HG03432 (cell line): ENCODE data around the gene ADAM19.

Source experiments
- ATAC-seq: cut with Tn5 transposase; IDR thresholded peaks from one replicate; pipeline ENCODE4 v1.9.1; 2021; ENCODE audit warnings: mild to moderate bottlenecking, moderate library complexity; ENCODE audit not compliant: unreplicated experiment

The ADAM19 gene

DNA sequence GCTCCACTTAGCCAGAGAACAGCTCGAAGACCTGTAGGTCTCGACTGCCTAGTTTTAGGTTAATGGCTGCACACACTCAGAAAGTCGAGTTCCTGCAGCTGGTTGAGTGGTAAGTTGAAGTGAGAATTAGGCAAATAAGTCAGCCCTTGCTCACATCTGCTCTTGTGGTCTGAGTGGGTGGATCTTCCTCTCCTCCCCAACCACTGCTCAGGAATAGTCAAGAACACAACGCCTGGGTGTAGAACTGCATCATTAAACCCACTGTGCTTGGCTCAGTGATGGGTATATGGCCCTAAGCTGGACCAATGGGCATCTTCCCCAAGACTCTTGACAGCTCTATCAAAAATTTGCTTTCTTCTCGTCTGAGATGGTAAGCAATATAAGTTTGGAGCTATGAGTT, 20.9 kb upstream of the ADAM19 start:
- ATAC-seq, result peak; percentile 77

- no peak for ATAC-seq
Observed at GRCh38 chr5:157594675-157595459, 19.3 kb upstream of the ADAM19 start.

- no peak for ATAC-seq
Observed at GRCh38 chr5:157594257-157594656, 18.7 kb upstream of the ADAM19 start.

DNA sequence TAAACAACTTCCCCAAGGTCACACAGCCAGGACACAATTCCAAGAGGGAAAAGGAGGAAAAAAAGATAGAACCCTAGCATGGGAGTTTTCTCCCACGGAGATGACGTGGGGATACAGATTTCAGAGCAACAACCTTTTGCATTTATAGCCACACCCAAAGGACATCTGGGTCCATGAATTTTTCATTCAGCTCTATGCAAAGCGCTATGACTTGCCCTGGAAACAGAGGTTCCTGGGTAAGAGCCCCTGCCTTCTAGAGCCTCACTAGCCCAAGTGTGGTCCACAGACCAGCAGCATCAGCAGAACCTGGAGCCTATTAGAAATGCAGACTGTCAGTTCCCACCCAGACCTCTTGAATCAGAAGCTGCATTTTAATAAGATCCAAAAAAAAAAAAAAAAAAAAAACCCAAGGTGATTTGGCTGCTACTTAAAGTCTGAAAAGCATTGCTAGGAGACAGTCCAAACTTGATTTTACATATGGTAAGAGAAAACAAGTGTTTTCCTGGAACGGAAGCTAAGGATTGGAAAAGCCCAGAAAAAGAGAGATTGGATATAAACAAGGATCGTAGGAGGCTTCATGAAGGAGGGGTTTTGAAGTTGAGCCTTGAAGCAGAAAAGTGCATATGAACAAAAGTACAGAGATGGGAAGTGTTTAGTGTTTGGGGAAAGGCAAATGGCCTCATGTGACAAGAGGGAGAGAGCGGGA, 17.6 kb upstream of the ADAM19 start:
- ATAC-seq, result no peak

DNA sequence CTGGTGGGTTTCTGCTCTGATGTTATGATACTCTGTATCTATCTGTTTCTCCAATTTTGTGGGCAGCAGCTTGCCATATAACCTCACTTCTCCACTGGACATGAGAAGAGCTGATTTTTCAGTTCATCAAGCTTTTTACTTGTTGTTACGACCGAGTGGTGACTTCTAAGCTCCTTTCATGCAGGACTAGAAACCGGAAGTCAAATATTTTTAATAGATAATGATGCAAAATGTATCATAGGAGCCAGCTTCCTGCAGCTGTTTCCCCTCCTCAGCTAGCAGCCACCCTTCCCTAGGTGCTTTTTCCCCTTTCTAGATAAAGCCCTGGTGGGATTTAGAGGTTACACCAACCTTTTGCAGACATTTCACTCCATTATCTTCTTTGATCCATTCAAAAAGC, 17.0 kb upstream of the ADAM19 start:
- no peak for ATAC-seq

DNA sequence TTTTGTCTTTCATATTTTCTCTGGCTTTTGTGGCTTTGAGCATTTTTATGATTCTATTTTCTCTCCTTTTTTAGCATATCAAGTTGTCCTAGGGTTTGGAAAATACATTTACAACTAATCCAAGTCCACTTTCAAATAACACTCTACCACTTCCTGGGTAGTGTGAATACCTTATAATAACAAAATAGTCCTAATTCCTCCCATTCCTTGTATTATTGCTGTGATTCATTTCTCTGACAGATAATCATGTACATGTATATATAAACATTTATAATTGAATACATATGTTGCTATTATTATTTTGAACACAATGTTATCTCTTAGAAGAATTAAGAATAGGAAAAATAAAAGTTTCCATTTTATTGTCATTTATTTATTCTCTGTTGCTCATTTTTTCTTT, 14.9 kb upstream of the ADAM19 start:
- no peak for ATAC-seq

DNA sequence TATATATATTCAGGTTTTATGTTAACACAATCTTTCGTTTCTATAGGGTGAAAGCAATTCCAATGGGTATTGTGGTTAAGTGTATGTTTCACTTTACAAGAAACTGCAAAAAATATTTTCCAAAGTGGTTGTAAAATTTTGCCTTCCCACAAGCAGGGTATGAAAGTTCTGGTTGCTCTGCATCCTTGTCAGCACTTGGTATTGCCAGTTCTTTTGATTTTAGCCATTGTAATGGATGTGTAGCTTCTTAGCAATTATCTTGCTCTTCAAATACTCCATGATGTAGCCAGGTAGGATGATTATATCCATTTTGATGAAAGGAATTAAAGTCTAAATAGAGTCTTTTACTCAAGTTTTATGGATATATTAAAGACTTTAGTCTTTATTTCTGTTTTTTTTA, 9.1 kb upstream of the ADAM19 start:
- ATAC-seq, result no peak

- ATAC-seq, result peak; percentile 76
Observed at GRCh38 chr5:157582731-157583620, 7.4 kb upstream of the ADAM19 start.

- no peak for ATAC-seq
Observed at GRCh38 chr5:157581901-157582300, 6.3 kb upstream of the ADAM19 start.

DNA sequence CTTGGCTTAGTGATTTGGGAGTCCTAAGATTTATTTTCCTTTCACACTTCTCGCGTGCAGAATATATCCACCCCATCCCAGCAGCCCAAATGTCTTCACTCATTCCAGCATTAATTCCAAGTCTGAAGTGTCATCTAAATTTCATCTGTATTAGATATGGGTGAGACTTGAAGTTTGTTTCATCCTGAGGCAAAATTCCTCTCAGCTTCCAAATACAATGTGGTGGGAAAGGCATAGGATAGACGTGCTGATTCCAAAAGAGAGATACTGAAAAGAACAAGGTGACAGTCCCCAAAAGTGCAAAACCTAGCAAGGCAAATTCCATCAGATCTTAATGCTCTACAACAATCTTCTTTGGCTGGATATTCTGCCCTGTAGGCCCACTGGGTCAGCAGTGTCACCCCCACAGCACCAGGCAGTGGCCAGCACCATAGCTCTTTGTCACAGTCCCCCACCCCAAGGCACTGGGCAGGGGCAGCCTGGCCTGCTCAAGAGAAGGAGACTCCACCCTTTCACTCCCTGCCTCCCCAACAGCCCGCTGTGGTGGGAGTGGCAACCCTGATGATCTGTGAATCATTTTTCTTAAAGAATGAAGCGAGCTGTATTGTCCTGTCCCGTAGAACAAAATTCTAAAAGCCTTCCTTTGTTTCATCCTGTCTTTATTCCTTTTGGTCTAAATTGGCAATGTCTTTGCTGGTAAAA, 2.7 kb upstream of the ADAM19 start:
- ATAC-seq, result no peak

- no peak for ATAC-seq
Observed at GRCh38 chr5:157576678-157577077, 1.1 kb upstream of the ADAM19 start.

GRCh38 chr5:157574456-157575380, 857 bp downstream of the ADAM19 start:
- ATAC-seq, result peak; percentile 16

DNA sequence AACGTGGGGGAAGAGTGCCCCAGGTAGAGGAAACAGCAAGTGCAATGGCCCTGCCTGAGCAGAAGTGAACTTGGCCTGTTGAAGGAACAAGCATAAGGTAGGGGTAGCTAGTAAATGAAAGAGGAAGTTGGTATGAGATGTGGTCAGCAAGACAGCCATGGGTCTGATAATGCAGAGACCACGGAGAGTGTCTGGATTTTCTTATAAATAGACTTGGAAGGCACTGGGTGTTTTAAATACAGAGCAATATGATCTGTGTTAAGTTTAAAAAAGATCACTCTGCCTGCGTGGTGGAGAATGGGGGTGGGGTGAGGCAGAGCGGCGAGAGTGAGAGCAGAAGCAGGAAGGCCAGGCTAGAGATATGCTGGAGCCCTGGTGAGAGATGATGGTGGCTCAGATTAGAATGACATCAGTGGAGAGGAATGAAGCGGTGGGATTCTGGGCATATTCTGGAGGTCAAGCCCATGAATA, 4.2 kb downstream of the ADAM19 start:
- peak; percentile 90 for ATAC-seq

DNA sequence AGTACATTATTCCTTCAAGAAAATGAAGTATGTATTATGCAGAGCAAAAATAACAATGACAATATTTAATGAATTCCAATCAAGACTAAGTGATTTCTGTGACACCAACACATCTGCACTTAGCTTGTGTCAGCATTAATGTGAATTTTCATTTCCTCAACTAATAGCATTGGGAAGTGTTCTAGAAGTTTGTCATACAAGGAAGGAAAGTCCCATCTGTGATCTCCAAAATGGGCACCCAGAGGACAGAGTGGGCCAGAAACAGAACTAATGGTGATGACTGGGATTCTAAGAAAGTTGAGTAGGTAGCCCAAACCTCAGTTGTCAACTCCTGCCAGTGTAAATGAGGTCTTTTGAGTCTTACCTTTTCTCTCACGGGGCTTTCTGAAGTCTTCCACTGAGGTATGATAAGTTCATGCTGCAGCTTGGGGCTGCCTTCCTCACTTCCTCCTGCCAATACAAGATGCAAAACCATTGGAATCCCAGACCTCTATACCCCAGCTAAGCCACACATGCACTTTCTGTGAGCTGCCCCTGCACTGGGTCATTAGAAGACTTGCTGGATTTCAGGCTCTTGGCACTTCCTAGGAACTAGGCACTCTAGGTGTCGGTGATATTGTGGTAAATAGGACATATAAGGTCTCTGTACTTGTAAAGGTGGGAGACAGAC, 4.9 kb downstream of the ADAM19 start:
- no peak for ATAC-seq

GRCh38 chr5:157568720-157569119, 6.9 kb downstream of the ADAM19 start:
- ATAC-seq, result no peak

DNA sequence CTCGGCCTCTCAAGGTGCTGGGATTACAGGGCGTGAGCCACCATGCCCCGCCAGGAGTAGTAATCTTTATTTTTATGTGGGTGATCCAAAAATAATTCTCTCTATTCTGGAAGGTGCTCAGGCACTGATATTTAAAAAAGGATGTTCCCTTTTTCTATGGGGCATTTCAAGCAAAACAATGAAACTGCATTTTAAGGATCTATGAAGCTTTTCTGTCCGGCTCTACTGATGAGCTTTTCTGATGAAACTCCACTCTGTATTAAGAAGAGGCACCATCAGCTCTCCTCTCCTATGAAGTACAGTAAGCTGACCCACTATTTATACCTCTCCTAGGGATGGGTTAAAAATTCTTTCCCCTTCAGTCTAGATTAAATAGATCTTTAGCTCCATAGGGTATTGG, 7.4 kb downstream of the ADAM19 start:
- ATAC-seq, result no peak

DNA sequence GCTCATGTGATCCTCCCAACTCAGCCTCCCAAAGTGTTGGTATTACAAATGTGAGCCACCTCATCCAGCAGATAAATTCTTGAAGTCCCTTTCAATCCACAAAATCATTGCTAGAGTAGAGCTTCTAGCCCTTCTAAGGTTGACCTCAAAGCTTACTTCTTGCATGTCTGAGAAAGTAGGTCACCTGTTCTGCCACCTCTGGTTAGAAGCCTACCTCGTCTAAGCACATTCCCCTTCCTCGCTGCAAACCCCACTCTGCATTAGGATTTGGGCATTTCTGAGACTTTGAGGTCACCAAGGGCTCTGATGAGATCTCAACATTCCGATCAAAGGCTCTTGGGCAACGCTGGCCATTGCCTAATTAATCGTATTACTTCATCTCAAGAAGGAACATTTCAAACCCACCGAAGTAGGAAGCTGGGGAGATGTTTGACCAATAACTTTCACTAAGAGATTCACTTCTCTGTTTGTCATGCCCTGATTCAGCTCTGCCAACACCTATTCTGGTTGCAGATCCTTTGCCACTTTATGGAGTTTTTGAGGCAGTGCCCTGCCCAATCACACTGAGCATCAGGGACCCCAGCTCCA, 8.6 kb downstream of the ADAM19 start:
- no peak for ATAC-seq

DNA sequence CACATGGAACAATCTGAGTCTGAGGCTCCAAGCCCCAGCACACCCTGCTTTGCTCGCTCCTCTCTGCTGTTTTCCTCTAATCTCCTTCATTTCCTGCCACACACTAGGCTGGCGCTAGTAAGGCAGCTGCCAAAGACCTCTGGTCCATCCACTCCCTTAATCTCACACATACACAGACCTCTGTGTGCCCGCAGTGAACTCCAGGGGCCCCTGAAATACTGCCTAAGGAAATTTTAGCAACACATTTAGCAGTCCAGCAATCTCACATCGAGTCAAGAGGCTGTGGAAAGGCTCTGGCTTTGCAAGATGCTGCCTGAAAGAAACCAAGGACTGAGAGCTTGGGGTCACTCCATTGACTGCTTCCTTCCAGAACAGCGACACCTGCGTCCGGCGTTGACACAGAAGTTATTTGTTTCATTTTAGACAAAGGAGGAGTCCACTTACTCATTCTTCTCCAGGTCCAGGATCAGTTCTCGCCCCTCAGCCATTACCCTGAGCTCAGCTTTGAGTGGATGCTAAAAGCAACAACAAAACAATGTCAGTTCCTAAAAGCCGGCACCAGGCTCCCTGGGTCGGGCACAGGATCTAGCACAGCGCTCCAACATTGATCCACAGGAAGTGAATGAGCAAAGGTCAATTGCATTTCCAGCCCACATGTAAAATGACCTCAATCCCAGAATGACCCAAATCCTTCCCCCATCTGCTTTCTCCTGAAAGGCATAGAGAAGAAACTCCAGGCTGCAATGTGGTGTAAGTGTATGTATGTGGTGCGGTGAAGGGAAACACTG, 11.5 kb downstream of the ADAM19 start:
- ATAC-seq, result no peak
